Measurements from ENCODE around the gene ADGRV1. TPM values are rescaled to one million over a fixed set of nuclear protein-coding genes. Genes with fewer than 3 reads are reported as not detected.

ADGRV1 gene
- polyA plus RNA-seq, 1 donor from 2014 or later, result 3.7 TPM

GRCh38 chr5:91207248-91207647, 648.7 kb downstream of the ADGRV1 start:
- no peak overlapping the region for H3K4me3 ChIP-seq (ENCODE audit: low read length)
- H3K27me3 ChIP-seq (ENCODE audit: insufficient read depth, low read depth, low read length), result no peaks in the 10 kb centered on the region
- H3K79me2 ChIP-seq (replicated peaks; ENCODE audit: insufficient read depth, low read length), result no peaks in the 10 kb centered on the region
- no peak overlapping the region for H3K4me2 ChIP-seq (ENCODE audit: low read length)
- H3K27ac ChIP-seq (ENCODE audit: low read length), result no peak overlapping the region
- no peak overlapping the region for H2AFZ ChIP-seq (ENCODE audit: low read depth, low read length)
- H3K9ac ChIP-seq (ENCODE audit: low read length), result no peak overlapping the region
- H3K9me2 ChIP-seq (ENCODE audit: insufficient read depth, low read length), result no peaks in the 10 kb centered on the region
- H4K20me1 ChIP-seq (ENCODE audit: insufficient read depth), result no peaks in the 10 kb centered on the region
- no peaks in the 10 kb centered on the region for H3K9me3 ChIP-seq (ENCODE audit: low read length)
- no peaks in the 10 kb centered on the region for H3F3A ChIP-seq (ENCODE audit: insufficient read depth, low read length, poor library complexity, severe bottlenecking)
- no peaks in the 10 kb centered on the region for H3K36me3 ChIP-seq (ENCODE audit: insufficient read depth, low read length)
- TF ChIP-seq SMC3 (conservative IDR thresholded peaks at IDR 0.05; ENCODE audit: poor library complexity) (no peak), REST (IDR thresholded peaks at IDR 0.05; ENCODE audit: borderline replicate concordance) (no peak), EP300 (conservative IDR thresholded peaks at IDR 0.05; ENCODE audit: poor library complexity, severe bottlenecking) (no peak), MXI1 (conservative IDR thresholded peaks at IDR 0.05; ENCODE audit: poor library complexity, severe bottlenecking) (no peak), EZH2 (IDR thresholded peaks at IDR 0.05; ENCODE audit: borderline replicate concordance, insufficient read depth, low read length, poor library complexity, severe bottlenecking) (no peak), POLR2AphosphoS5 (IDR thresholded peaks at IDR 0.05) (no peak), RAD21 (conservative IDR thresholded peaks at IDR 0.05) (no peak), TAF1 (IDR thresholded peaks at IDR 0.05; ENCODE audit: low read depth) (no peak), CTCF (IDR thresholded peaks at IDR 0.05; ENCODE audit: poor library complexity, severe bottlenecking) (no peak)

- Histone ChIP-seq H3K27me3 (ENCODE audit: insufficient read depth, low read depth, low read length) (no peaks in the 10 kb centered on the region), H3K4me2 (ENCODE audit: low read length) (no peak overlapping the region), H3K36me3 (ENCODE audit: insufficient read depth, low read length) (no peaks in the 10 kb centered on the region), H3K9me3 (ENCODE audit: low read length) (no peaks in the 10 kb centered on the region), H3K9me2 (ENCODE audit: insufficient read depth, low read length) (no peaks in the 10 kb centered on the region), H3K4me3 (ENCODE audit: low read length) (no peak overlapping the region), H3K79me2 (replicated peaks; ENCODE audit: insufficient read depth, low read length) (no peaks in the 10 kb centered on the region), H3K27ac (ENCODE audit: low read length) (no peak overlapping the region), H4K20me1 (ENCODE audit: insufficient read depth) (no peaks in the 10 kb centered on the region), H2AFZ (ENCODE audit: low read depth, low read length) (no peak overlapping the region), H3K9ac (ENCODE audit: low read length) (no peak overlapping the region), H3F3A (ENCODE audit: insufficient read depth, low read length, poor library complexity, severe bottlenecking) (no peaks in the 10 kb centered on the region)
- TF ChIP-seq REST (IDR thresholded peaks at IDR 0.05; ENCODE audit: borderline replicate concordance) (no peak), POLR2AphosphoS5 (IDR thresholded peaks at IDR 0.05) (no peak), SMC3 (conservative IDR thresholded peaks at IDR 0.05; ENCODE audit: poor library complexity) (no peak), RAD21 (conservative IDR thresholded peaks at IDR 0.05) (no peak), MXI1 (conservative IDR thresholded peaks at IDR 0.05; ENCODE audit: poor library complexity, severe bottlenecking) (no peak), TAF1 (IDR thresholded peaks at IDR 0.05; ENCODE audit: low read depth) (no peak), EZH2 (IDR thresholded peaks at IDR 0.05; ENCODE audit: borderline replicate concordance, insufficient read depth, low read length, poor library complexity, severe bottlenecking) (no peak), EP300 (conservative IDR thresholded peaks at IDR 0.05; ENCODE audit: poor library complexity, severe bottlenecking) (no peak), CTCF (IDR thresholded peaks at IDR 0.05; ENCODE audit: poor library complexity, severe bottlenecking) (no peak)
Measured at GRCh38 chr5:91211997-91212713, 653.6 kb downstream of the ADGRV1 start.

Data from neural cell (in vitro differentiated cells).